GM18499 (cell line): ENCODE data around the gene TPCN2.
"Not testable (repeated sequence)": the region's sequence is repeated elsewhere in the genome, so short reads cannot be mapped to it uniquely, and the experiment has no call there.

ENCODE experiments used
- ATAC-seq: cut with Tn5 transposase; IDR thresholded peaks from one replicate; pipeline ENCODE4 v1.9.1; 2021; ENCODE audit warnings: moderate number of reproducible peaks; ENCODE audit not compliant: insufficient read depth, unreplicated experiment

TPCN2 gene

DNA sequence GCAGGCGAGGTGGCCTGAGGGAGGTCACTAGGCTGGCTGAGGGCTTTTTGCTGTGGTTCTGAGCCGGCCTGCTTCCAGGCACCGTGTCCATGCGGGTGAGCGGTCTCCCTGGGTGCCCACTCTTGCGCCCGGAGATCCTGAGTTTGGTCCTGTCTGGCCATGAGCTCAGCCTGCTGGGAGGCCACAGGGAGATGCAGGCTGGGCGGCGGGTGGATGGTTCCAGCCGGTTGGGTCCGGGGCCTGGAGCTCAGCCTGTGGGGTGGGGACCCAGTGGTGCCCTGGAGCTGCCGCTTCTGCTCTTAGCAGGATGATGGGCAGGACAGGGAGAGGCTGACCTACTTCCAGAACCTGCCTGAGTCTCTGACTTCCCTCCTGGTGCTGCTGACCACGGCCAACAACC, 18.5 kb downstream of the TPCN2 start:
- ATAC-seq: no peak

DNA sequence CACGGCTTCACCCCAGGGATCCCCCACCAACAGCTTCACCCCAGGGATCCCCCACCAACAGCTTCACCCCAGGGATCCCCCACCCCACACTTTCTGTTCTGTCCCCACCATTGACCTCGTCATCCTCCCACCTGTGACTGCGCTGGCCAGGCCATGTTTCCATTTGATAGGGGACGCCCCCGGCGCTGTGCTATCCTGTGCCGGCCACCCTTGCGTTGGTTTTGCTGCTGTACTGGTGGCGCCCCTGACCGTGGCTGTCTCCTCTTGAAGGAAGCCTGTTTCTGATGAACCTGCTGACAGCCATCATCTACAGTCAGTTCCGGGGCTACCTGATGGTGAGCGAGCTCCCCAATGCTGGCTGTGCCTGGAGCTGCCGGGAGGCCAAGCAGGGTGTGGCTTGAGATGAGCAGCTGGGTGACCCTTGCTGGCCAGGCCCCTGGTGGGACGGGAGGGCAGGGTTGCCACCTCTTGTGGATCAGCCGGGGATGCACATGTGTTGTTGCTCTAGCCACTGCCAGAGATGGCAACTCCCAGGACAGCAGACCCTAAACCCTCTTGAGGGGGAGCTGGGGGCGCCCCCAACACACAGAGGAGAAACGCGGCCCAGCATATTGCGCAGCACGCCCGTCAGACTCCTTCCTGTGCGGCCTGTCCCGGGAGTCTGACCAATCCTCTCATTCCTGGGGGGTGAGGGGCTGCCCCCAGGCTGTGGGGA, 22.5 kb downstream of the TPCN2 start:
- ATAC-seq: no peak

DNA sequence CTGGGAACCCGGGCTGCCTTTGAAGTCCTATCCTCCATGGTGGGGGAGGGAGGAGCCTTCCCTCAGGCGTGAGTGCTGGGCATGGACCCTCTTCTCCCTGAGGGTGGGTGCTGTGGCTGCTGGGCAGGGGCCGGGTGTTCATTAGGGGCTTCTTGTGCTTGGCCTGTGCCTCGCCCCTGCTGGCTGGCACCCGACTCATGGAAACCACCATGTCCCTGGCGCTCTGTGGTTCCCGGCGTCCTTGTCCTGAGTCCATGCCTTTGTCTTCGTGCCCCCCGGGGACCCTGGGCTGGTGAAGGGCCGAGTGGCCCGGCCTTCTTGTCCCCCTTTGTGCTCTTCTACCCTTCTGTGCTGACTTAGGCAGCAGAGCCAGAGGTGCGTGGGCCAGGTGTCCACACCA, 23.2 kb downstream of the TPCN2 start:
- no peak for ATAC-seq

DNA sequence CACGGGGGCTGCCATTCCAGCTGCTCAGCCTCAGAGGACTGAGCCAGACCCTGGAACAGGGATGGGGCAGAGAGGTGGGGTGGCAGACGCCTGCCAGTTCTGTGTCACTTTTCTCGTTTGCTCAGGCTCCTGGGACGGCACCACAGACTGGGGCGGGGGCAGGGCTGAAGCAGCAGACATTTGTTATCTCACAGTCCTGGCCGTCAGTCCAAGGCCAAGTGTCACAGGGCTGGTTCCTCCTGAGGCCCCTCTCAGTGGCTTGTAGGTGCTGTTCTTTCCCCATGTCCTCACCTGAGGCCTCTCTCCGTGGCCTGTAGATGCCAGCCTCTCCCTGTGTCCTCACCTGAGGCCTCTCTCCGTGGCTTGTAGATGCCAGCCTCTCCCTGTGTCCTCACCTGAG, 24.7 kb downstream of the TPCN2 start:
- ATAC-seq: no peak

DNA sequence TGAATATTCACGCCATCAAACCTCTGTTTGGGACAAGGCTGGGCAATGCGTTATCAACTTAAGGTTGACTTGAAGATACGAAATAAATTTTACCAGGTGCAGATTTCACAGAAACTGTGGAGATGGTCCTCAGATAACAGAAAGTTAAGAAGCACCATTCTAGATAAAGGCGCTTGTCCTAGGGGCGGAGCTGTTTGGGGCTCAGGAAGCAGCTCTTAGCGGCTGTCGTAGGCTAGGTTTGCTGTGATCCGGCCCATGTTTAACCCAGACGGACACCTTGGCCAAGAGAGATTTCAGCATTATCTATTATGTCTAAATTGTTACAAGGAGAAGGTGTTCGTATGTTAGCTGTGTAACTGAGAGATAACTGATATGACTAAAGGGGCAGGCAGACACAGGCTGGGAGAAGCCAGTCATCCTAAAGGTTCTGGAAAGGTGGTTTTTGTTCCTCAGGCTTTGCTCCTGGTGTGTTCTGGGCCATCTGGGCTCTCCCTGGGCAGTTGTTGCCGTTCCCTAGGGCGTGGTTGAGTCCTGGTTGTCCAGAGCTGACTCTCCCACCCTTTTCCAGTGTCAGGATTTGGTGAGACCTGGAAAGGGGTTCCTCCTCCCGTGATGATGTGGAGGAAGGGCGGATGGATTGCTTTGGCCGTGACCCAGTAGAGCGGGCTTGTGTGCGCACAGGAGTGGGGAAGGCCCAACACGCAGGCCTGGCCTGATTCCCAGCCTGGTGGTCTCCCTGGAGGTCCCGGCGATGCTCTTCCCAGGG, 25.8 kb downstream of the TPCN2 start:
- ATAC-seq: no peak

DNA sequence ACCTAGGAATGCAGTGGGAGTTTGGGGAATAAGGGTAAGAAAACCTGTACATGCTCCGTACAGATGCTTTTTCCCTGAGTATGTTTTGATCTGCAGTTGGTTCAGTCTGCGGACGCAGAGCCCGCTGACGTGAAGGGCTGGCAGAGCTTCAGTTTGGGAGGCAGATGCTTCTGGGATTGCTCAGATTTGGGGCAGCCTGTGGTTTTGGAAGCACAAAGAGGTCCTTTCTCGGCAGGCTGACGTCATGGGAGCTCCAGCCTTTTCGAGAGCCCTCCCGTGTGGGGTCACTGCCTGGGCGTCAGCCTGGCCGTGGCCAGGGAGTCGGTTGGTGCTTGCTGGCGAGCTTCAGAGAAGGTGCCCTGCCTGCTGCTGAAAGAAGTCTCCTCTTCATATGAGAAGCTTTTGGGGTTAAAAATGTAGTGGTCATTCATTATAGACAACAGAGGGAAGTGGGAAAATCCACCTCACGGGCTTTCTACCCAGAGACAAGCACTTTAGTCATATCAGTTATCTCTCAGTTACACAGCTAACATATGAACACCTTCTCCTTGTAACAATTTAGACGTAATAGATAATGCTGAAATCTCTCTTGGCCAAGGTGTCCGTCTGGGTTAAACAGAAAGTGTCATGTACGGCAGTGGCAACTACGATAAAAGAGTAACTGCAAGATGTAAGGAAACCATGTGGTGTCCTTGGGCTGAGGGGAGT, 26.8 kb downstream of the TPCN2 start:
- no peak for ATAC-seq

DNA sequence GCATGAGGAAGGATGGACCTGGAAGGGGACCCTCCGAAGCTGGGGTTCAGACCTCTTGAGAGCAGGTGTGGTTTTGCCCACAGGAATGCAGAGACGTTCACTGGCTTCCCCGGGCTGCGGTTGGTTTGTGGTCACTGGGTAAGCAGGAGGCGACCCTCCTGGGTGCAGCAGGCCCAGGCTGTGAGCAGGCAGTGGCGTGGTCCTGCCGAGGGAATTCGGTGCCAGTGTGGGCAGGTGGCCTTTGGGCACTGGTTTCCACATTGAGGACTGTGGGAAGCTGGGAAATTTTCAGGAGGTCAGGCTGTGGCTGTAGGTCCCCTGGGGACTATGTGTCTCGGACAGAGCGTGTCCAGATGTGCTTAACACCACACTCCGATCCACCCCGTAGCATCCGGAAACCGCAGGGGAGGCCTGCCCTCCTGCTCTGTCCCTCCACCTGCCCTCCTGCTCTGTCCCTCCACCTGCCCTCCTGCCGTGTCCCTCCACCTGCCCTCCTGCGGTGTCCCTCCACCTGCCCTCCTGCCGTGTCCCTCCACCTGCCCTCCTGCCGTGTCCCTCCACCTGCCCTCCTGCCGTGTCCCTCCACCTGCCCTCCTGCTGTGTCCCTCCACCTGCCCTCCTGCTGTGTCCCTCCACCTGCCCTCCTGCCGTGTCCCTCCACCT, 27.5 kb downstream of the TPCN2 start:
- no peak for ATAC-seq

DNA sequence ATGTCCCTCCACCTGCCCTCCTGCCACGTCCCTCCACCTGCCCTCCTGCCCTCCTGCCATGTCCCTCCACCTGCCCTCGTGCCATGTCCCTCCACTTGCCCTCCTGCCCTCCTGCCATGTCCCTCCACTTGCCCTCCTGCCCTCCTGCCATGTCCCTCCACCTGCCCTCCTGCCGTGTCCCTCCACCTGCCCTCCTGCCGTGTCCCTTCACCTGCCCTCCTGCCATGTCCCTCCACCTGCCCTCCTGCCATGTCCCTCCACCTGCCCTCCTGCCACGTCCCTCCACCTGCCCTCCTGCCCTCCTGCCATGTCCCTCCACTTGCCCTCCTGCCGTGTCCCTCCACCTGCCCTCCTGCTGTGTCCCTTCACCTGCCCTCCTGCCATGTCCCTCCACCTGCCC, 28.2 kb downstream of the TPCN2 start:
- ATAC-seq: not testable (repeated sequence)

DNA sequence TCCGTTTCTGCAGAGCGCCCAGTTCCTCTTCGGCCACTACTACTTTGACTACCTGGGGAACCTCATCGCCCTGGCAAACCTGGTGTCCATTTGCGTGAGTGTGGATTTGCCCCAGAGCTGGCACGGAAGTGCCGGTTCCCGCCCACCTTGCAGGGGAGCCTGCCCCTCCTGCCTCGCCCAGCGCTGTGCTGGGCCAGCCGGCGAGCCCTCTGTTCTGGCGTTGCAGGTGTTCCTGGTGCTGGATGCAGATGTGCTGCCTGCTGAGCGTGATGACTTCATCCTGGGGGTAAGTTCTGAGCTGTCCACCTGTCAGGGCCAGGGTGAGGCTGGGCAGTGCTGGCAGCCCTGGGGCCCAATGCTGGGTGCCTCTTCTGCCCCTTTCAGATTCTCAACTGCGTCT, 29.8 kb downstream of the TPCN2 start:
- ATAC-seq: no peak

DNA sequence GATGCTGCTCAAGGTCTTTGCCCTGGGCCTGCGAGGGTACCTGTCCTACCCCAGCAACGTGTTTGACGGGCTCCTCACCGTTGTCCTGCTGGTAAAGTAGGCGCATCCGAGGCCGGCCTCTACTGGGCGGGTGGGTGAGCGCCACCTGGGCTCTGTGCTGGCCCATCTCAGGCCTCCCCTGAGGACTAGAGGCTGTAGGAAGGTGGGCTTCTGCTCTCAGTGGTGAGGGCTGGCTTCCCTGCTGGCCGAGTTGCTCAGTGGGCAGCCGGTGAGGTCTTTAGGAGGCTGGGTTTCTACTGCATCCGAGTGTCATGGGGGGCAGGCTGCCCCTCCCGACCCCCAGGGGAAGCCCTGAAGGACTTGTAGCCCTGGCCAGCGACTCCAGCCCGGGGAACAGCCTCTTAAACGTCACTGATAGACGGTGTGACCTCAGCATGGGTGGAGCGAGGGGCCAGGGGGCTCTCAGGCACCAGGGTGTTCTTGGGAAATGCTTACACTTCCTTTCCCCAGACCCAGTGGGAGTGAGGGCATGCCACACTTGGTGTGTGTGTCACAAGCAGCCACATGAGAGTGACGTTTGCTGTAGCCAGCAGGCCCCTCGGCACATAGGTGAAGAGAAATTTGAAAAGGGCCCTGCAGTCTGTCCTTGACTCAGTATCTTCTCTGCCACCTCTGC, 30.3 kb downstream of the TPCN2 start:
- ATAC-seq: no peak

DNA sequence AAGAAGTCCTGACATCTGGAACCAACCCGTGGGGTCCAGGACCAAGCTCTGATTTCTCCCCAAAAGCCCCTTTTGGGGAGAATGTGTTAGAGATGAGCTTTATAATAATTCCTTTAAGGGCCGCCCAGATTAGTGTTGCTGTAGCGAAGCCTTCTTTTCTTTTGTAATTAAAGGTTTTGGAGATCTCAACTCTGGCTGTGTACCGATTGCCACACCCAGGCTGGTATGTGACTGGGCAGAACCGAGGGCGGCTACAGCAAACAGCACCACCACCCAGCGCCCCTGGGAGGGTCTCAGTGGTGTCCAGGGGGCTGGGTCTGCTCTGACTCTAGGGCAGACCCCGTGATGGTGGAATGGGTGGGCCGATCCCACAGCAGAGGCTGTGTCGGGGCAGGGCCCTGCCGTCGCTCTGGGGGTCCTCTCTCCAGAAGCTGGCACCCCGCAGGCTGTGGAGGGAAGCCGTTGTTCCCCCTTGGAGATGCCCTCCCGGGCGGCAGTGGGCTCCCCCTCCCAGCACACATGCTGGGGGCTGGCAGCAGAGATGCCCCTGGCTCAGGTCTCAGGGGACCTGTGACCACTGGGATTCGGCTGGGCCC, 31.0 kb downstream of the TPCN2 start:
- no peak for ATAC-seq

DNA sequence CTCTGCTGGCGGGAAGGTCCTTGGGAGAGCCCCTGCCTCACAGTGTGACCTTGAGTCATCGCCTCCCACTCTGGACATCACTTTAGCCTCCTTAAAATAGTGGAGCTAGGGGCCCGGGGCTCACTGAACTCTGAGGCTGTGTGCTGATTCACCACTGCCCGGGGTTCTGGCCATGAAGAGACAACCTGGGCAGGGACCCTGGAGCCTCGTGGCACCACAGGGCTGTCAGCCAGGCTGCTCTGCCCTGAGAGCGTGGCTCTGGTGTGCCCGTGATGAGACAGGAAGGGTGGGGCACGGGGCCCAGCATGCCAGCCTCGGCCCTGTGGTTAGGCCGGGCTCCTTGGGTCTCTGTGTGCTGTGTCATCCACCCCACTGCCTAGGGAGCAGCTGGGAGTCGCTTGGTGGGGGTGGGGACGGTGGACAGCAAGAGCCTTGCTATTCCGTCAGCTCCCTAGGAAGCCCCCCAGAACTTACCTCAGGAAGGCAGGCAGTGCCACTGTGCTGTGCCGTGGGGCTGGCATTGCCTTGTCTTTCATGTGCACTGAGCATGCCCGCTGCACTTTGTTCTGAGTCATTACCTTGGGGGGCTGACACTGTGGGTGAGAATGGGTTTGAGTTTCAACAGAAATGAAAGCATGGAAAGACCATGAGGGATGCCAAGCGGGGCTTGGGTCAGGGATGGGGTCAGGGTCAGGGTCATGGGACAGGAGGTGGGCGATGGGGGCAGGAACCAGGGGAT, 31.7 kb downstream of the TPCN2 start:
- no peak for ATAC-seq

DNA sequence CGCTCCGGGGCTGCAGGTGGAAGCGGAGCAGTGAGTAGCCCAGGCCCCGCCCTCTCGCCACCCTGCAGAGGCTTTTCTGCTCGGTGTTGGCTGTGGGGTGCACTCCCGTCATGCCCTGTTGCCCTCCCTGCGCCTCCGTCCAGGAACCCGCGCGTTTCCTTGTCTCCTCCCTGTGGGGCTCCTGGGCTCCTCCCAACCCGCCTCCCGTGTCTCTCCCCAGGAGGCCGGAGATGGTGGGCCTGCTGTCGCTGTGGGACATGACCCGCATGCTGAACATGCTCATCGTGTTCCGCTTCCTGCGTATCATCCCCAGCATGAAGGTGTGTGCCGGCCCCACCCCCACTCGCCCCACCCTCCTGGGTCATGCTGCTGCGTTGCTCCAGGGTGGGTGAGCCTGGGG, 32.4 kb downstream of the TPCN2 start:
- ATAC-seq: no peak

DNA sequence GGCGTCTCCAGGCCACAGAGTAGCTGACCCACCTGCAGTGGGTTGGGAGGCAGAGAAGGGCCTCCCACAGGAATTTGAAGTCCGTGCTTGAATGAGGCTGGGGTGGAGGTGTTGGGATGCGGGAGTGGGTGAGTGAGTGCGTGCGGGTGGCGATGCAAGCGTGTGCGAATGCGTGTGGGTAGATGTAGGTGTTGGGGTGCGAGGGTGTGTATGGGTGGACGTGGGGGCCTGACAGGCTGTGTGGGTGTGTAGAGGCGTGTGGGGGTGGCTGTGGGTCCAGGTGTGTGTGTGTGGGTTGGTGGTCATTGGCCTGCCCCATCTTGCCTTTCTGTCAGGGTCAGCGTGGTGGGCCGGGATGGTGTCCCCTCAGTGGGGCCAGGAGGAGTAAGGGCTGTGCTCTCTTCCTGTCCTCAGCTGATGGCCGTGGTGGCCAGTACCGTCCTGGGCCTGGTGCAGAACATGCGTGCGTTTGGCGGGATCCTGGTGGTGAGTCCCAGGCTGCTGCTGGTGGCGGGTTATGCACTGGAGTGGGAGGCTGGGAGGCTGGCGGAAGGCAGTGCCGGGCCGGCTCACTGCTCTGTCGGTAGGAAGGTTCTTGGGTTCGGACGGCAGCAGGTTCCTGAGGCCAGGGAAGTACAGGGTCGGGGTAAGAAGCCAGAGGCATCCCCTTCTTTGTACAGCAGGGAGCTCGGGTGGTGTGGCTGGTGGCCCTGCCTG, 35.0 kb downstream of the TPCN2 start:
- ATAC-seq: no peak

DNA sequence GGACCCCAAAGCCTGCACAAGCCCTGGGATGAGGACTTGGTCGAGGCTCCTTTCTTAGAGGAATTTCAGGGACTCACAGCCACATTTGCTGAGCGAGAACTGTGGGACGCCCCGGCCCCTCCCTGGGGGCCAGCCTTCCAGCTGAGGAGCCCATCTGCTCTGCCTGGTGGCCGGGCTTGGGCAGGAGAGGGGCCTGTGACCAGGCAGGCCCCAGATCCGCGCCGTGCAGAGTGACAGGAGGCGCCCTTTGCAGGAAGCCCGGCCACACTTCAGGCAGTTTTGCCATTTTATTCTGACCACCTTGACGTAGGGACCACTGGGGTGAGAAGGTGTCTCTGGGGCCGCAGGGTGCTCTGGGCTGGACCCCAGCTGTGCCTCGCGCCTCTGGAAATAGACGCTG, 35.6 kb downstream of the TPCN2 start:
- ATAC-seq: no peak

DNA sequence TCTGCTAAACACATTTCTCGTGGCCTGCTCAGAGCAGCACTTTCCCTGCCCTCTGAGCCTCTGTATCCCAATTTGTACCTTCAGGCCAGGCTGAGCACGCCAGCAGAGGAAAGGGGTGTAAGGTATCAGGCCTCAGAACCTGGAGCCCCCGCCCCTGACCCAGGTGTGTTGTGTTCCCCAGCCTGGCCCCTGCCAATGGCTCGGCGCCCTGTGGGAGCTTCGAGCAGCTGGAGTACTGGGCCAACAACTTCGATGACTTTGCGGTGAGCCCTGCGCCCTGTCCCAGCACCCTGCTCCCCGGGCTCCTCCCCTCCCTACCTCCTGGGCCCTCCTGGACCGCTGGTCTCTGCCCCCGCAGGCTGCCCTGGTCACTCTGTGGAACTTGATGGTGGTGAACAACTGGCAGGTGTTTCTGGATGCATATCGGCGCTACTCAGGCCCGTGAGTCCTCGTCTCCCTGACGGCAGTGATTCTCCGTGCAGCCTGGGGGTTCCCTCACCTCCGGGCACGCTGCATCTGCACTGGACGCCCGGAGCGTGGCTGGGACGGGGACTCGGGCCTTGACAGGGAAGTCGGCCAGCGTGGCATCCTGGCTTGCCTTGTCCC, 36.9 kb downstream of the TPCN2 start:
- ATAC-seq: no peak

DNA sequence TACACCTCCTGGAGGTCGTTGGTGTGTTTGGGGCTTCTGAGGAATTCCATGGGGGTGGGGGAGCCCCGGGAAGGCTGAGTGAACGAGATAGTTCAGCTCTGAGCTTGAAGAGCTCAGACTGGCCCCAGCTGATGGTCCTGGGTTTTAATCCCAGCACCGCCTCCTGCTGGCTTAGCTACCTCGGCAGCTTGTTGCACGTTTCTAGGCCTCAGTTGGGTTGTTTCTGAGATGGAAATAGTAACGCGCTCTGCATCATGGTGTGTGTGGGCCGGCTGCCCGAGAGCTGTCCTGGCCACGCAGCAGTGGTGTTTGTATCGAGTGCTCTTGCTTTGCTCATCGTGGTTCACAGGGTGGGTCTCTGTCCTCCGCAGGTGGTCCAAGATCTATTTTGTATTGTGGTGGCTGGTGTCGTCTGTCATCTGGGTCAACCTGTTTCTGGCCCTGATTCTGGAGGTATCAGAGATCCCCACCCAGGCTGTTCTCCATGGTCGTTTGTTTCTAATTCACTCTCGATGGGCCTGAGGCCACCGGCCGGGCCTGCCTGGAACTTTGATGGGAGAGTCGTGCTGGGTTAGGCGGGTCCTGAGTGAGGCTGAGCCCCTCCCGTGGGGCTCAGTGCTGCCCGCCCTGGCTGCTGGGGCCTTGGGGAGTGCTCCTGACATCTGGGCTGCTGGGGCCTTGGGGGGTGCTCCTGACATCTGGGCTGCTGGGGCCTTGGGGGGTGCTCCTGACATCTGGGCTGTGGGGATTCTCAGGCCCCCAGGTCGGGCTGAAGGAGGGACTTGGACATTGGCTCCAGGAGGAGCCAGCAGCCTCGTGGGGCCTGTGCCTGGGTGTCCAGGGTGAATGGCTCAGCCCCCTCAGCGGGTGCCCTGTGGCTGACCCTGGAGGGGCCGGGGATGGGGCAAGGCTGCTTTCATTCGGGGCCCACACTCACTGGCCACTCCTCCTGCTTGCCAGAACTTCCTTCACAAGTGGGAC, 37.7 kb downstream of the TPCN2 start:
- no peak for ATAC-seq
